Thoracic aorta (tissue), 2 donors: Measurements from ENCODE around the gene ASTN2. TPM values are rescaled to one million over a fixed set of nuclear protein-coding genes. Genes with fewer than 3 reads are reported as not detected.

ENCODE experiments used
- ATAC-seq: fragments of 150-250 bp; one replicate; pipeline ENCODE4 v1.8.0; 2017; ENCODE audit warnings: low read depth; ENCODE audit not compliant: insufficient number of reproducible peaks, low FRiP score
- DNase-seq: peaks from one replicate; pipeline ENCODE4 v3.0.0-alpha.2; 2020; ENCODE audit warnings: low spot score
- H3K27ac ChIP-seq, 2 donors: fragments of 200-600 bp; sonication (generic); 1 replicate in 1 of 2; 2 replicates in 1 of 2; pipeline ENCODE4 v1.5.1; 2016; ENCODE audit warnings: mild to moderate bottlenecking in 2 of 2, moderate library complexity in 2 of 2
- H3K27me3 ChIP-seq: fragments of 200-600 bp; sonication (generic); replicated peaks from 2 replicates; pipeline ENCODE4 v1.6.0; 2016; ENCODE audit warnings: mild to moderate bottlenecking; ENCODE audit not compliant: insufficient read depth
- H3K36me3 ChIP-seq: fragments of 200-600 bp; sonication (generic); one replicate; pipeline ENCODE4 v1.5.1; 2016
- H3K4me1 ChIP-seq, 2 donors: fragments of 200-600 bp; sonication (generic); 1 replicate in 1 of 2; 2 replicates in 1 of 2; pipeline versions ENCODE4 v1.5.1 to v1.6.0; 2016; ENCODE audit warnings: low read depth in 2 of 2, mild to moderate bottlenecking in 1 of 2; ENCODE audit not compliant: control insufficient read depth in 1 of 2
- H3K4me3 ChIP-seq: fragments of 200-600 bp; sonication (generic); 2 replicates; pipeline ENCODE4 v1.5.1; 2016; ENCODE audit warnings: mild to moderate bottlenecking
- H3K9me3 ChIP-seq: fragments of 200-600 bp; sonication (generic); 2 replicates; pipeline ENCODE4 v1.5.1; 2016
- total RNA-seq, 2 donors: library from RNA; depleted of rRNA; stranded (reverse); fragments of >200 nt; gene quantifications; one replicate each; pipeline versions ENCODE4 v1.1.0 to v1.2.3, GENCODE V29; 2016
- TF ChIP-seq, protein P1 (sequence below): fragments of 200-600 bp; sonication (generic); IDR thresholded peaks from one replicate; pipeline ENCODE4 v1.5.1; 2019; ENCODE audit warnings: antibody characterized with exemption

Gene ASTN2
- total RNA-seq, 2 donors from 2014 or later = 6.8 to 7.1 TPM

DNA sequence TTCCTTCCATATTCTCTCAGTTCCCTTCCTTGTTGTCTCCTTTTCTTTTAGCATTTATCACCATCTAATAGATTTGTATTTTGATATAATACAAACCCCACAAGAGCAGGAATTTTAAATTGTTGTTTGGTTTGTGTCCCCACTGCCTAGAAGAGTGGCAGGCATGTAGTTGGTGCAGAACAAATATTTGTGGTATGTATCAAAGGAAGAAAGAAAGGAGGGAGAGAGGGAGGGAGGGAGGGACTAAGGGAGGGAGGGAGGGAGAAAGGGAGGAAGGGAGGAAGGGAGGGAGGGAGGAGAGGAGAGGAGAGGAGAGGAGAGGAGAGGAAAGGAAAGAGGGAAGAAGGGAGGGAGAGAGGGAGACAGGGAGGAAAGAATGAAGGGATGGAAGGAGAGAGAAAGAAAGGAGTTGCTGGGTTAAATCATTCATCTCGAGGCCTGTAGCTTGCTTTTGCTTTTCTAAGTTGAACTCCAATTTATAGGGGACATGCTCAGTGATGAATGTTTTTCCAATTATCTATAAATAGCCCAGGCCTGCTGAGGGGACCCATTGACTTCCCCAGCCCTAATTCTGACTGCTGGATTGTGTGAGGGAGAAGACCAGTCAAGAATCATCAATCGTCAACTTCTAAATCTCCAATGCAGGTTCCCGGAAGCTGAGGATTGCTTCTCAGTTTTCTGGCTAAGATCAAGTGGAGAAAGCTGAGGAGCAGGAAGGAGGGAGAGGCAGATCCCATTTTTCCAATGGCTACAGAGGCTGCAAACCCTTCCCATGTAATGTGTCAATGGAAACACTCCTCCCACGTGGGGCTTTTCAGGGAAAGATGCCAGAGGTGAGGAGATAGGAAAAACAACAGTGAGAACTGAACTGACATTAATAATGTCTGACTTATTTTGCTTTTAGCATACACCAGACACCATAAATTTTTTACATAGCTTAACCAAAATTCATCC lies 320.7 kb downstream of the ASTN2 start:
- no peak overlapping the region for H3K27ac ChIP-seq

DNA sequence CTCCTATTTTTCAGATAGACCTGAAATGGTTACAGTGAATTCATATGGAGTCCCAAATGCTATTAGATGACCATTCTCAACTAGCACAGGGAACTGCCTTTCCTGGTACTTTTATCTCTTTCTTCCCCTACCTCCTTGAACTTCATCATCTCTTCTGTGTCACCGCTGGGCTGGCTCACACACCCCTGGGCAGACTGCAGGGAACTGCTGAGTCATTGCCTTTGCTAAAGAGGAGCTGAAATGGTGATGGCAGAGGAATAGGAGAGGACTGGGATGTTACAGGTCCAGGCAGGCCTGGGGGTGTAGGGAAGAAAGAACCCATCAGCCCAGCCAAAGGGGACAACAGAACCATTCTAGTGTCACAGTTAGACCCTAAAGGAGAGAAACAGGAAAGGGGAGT lies 322.3 kb downstream of the ASTN2 start:
- Histone ChIP-seq H3K9me3 (no peaks in the 10 kb centered on the region), H3K4me1 (peaks cover 0 to 10% of the 10 kb centered on the region in 2 donors), H3K27ac (no peak overlapping the region), H3K27me3 (no peaks in the 10 kb centered on the region), H3K4me3 (no peak overlapping the region), H3K36me3 (no peaks in the 10 kb centered on the region)
- ATAC-seq (no peak), DNase-seq (no peak)
- TF ChIP-seq, protein P1, sequence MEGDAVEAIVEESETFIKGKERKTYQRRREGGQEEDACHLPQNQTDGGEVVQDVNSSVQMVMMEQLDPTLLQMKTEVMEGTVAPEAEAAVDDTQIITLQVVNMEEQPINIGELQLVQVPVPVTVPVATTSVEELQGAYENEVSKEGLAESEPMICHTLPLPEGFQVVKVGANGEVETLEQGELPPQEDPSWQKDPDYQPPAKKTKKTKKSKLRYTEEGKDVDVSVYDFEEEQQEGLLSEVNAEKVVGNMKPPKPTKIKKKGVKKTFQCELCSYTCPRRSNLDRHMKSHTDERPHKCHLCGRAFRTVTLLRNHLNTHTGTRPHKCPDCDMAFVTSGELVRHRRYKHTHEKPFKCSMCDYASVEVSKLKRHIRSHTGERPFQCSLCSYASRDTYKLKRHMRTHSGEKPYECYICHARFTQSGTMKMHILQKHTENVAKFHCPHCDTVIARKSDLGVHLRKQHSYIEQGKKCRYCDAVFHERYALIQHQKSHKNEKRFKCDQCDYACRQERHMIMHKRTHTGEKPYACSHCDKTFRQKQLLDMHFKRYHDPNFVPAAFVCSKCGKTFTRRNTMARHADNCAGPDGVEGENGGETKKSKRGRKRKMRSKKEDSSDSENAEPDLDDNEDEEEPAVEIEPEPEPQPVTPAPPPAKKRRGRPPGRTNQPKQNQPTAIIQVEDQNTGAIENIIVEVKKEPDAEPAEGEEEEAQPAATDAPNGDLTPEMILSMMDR = no peak

More for the DNA sequence above, 320.7 kb downstream of the ASTN2 start:
- Histone ChIP-seq H3K36me3 (no peaks in the 10 kb centered on the region), H3K4me1 (peaks cover 0 to 10% of the 10 kb centered on the region in 2 donors), H3K4me3 (no peak overlapping the region), H3K9me3 (no peaks in the 10 kb centered on the region), H3K27me3 (no peaks in the 10 kb centered on the region)
- TF ChIP-seq, protein P1 = no peak
- no peak for ATAC-seq
- DNase-seq = no peak

DNA sequence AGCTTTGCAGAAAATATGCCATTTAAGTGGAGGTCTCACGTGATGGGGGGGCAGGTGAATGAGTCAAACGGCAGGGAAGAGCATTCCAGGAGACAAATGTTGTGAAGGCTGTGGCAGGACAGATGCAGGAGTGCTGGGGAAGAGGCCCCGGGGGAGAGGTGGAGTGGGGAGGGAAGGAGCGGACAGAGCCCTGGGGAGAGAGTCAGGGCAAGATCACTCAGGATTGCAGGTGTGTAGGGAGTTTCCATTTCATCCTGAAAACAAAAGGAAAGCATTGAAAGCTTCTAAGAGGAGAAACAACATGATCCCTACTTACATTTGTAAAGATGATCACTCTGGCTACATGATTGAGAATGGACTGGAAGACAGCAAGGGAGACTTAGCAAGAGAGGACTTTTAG lies 323.3 kb downstream of the ASTN2 start:
- no peaks in the 10 kb centered on the region for H3K36me3 ChIP-seq
- no peak for DNase-seq
- TF ChIP-seq, protein P1 = no peak
- ATAC-seq = no peak
- no peak overlapping the region for H3K27ac ChIP-seq
- no peaks in the 10 kb centered on the region for H3K9me3 ChIP-seq
- H3K4me3 ChIP-seq = no peak overlapping the region
- peaks cover 0 to 10% of the 10 kb centered on the region in 2 donors for H3K4me1 ChIP-seq
- H3K27me3 ChIP-seq = no peaks in the 10 kb centered on the region

DNA sequence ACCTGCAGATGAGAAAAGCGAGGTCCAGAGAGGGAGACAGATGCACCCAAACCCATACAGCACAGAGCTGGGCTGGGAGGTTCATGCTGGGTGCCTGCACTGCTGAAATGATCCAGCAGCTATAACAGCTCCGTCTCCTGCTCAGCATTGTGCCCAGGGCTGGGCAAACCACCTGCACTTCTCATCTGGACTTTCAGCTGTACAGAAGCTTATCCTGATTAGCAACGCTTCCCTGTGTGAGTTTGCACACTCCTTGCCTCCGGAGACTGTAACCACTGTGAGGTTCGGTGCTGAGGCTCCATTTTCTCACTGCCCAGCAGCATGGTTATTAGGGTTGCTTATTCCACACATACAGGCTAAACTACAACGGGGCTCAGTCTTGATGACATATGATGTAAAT lies 326.1 kb downstream of the ASTN2 start:
- DNase-seq (no peak), ATAC-seq (no peak)
- TF ChIP-seq, protein P1 = no peak
- Histone ChIP-seq H3K27me3 (no peaks in the 10 kb centered on the region), H3K4me1 (no peaks in the 10 kb centered on the region), H3K9me3 (no peaks in the 10 kb centered on the region), H3K27ac (no peak overlapping the region), H3K4me3 (no peak overlapping the region), H3K36me3 (no peaks in the 10 kb centered on the region)

DNA sequence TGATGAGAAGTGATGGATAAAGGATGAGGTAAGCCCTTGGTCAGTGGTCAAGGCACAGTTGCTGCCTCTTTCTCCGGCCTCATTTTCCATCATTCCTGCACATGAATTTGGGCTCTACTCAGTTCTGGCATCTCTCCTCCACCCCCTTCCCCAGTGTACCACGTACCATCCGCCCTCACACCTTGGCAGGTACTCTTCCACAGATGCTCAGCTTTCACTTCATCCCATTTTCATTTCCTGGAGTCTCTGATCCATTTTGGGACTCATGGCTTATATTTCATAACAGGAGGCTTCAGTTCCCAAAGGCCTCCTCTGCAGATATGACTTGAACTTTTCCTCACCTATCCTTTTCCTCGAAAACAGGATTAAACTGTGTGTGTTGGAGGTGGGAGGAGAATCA lies 326.7 kb downstream of the ASTN2 start:
- TF ChIP-seq, protein P1 = no peak
- Histone ChIP-seq H3K27me3 (no peaks in the 10 kb centered on the region), H3K4me3 (no peak overlapping the region), H3K36me3 (no peaks in the 10 kb centered on the region), H3K9me3 (no peaks in the 10 kb centered on the region), H3K27ac (no peak overlapping the region), H3K4me1 (no peaks in the 10 kb centered on the region)
- ATAC-seq = no peak
- no peak for DNase-seq
